ENCODE measurements around the gene COG6.

Gene COG6

GRCh38 chr13:39766464-39767158, 111.1 kb downstream of the COG6 start:
- H3K4me1 ChIP-seq (ENCODE audit: low read length): no peaks in the 10 kb centered on the region
- H3K4me3 ChIP-seq (ENCODE audit: low read length): no peak overlapping the region
- H4K20me1 ChIP-seq (ENCODE audit: insufficient read depth, low read length): no peaks in the 10 kb centered on the region
- no peaks in the 10 kb centered on the region for H3K9me2 ChIP-seq (replicated peaks; ENCODE audit: insufficient read depth, low read length)
- H3K9me3 ChIP-seq (replicated peaks; ENCODE audit: insufficient read depth, low read length): no peaks in the 10 kb centered on the region
- no peaks in the 10 kb centered on the region for H3F3A ChIP-seq (ENCODE audit: insufficient read depth, low read length)
- H3K79me2 ChIP-seq (ENCODE audit: low read length): no peaks in the 10 kb centered on the region
- H3K4me2 ChIP-seq (ENCODE audit: low read depth, low read length): no peak overlapping the region
- no peak overlapping the region for H2AFZ ChIP-seq (ENCODE audit: low read length)
- H3K36me3 ChIP-seq (replicated peaks; ENCODE audit: insufficient read depth, low read length): no peaks in the 10 kb centered on the region
- H3K27ac ChIP-seq (ENCODE audit: low read length): no peak overlapping the region
- no peaks in the 10 kb centered on the region for H3K27me3 ChIP-seq (replicated peaks; ENCODE audit: insufficient read depth, low read length)
- no peak overlapping the region for H3K9ac ChIP-seq (ENCODE audit: low read length)
- no peak for DNase-seq
- TF ChIP-seq EZH2 (optimal IDR thresholded peaks at IDR 0.05; ENCODE audit: low read depth, low read length) (no peak), EZH2phosphoT487 (IDR thresholded peaks at IDR 0.05; ENCODE audit: low read length) (no peak), CTCF (IDR thresholded peaks at IDR 0.05; ENCODE audit: low read length) (no peak)

- no peak overlapping the region for H3K4me3 ChIP-seq (ENCODE audit: low read length)
- TF ChIP-seq CTCF (IDR thresholded peaks at IDR 0.05; ENCODE audit: low read length) (no peak), EZH2phosphoT487 (IDR thresholded peaks at IDR 0.05; ENCODE audit: low read length) (no peak), EZH2 (optimal IDR thresholded peaks at IDR 0.05; ENCODE audit: low read depth, low read length) (no peak)
- no peaks in the 10 kb centered on the region for H3F3A ChIP-seq (ENCODE audit: insufficient read depth, low read length)
- H3K9ac ChIP-seq (ENCODE audit: low read length): no peak overlapping the region
- H3K79me2 ChIP-seq (ENCODE audit: low read length): no peaks in the 10 kb centered on the region
- no peak overlapping the region for H2AFZ ChIP-seq (ENCODE audit: low read length)
- H3K36me3 ChIP-seq (replicated peaks; ENCODE audit: insufficient read depth, low read length): no peaks in the 10 kb centered on the region
- H3K27me3 ChIP-seq (replicated peaks; ENCODE audit: insufficient read depth, low read length): no peaks in the 10 kb centered on the region
- no peak for DNase-seq
- H4K20me1 ChIP-seq (ENCODE audit: insufficient read depth, low read length): no peaks in the 10 kb centered on the region
- no peak overlapping the region for H3K4me2 ChIP-seq (ENCODE audit: low read depth, low read length)
- H3K9me3 ChIP-seq (replicated peaks; ENCODE audit: insufficient read depth, low read length): no peaks in the 10 kb centered on the region
- H3K27ac ChIP-seq (ENCODE audit: low read length): no peak overlapping the region
- H3K9me2 ChIP-seq (replicated peaks; ENCODE audit: insufficient read depth, low read length): no peaks in the 10 kb centered on the region
- no peaks in the 10 kb centered on the region for H3K4me1 ChIP-seq (ENCODE audit: low read length)
These were observed 112.5 kb downstream of the COG6 start for GRCh38 chr13:39767791-39768517.

- no peak for TF ChIP-seq EZH2 (optimal IDR thresholded peaks at IDR 0.05; ENCODE audit: low read depth, low read length)
- Histone ChIP-seq H3F3A (ENCODE audit: insufficient read depth, low read length) (no peaks in the 10 kb centered on the region), H2AFZ (ENCODE audit: low read length) (no peak overlapping the region)
These were observed 113.5 kb downstream of the COG6 start for GRCh38 chr13:39768962-39769361.

More at GRCh38 chr13:39768962-39769361, 113.5 kb downstream of the COG6 start:
- Histone ChIP-seq H3K27me3 (replicated peaks; ENCODE audit: insufficient read depth, low read length) (no peaks in the 10 kb centered on the region), H3K4me3 (ENCODE audit: low read length) (no peak overlapping the region), H3K9ac (ENCODE audit: low read length) (no peak overlapping the region), H4K20me1 (ENCODE audit: insufficient read depth, low read length) (no peaks in the 10 kb centered on the region), H3K4me2 (ENCODE audit: low read depth, low read length) (no peak overlapping the region), H3K79me2 (ENCODE audit: low read length) (no peaks in the 10 kb centered on the region), H3K36me3 (replicated peaks; ENCODE audit: insufficient read depth, low read length) (no peaks in the 10 kb centered on the region), H3K27ac (ENCODE audit: low read length) (no peak overlapping the region), H3K4me1 (ENCODE audit: low read length) (no peaks in the 10 kb centered on the region), H3K9me3 (replicated peaks; ENCODE audit: insufficient read depth, low read length) (no peaks in the 10 kb centered on the region), H3K9me2 (replicated peaks; ENCODE audit: insufficient read depth, low read length) (no peaks in the 10 kb centered on the region)
- no peak for DNase-seq

Data from MM.1S (cell line).